Activated CD4-positive, alpha-beta T cell treated with anti-CD3 and anti-CD28 coated beads, Interleukin-2, Interleukin-4, amounts not matched to agents 100 ng/mL and 50 ng/mL, durations not matched to agents 16 hours and 8 hours (primary cell): ENCODE measurements around the gene BAIAP2L2.
"Not testable (repeated sequence)": the region's sequence is repeated elsewhere in the genome, so short reads cannot be mapped to it uniquely, and the experiment has no call there.

Experiments
- DNase-seq: peaks from one replicate; pipeline ENCODE4 v3.0.0-alpha.2; 2020; ENCODE audit warnings: low spot score

BAIAP2L2 gene

DNA sequence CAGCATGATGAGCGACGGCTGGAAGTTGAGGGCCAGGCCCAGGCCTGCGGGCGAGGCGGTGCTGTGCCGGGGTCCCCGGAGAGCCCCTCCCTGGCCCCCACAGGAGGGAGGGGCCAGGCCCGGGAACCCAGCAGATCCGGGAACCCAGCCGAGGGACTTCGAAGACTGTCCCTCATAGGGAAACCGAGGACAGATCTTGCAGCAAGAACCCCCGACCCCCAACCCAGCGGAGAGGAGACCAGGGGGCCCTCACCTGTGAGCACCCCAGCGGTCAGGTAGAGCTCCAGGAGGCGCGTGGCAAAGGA lies 28.9 kb downstream of the BAIAP2L2 start:
- DNase-seq = no peak

DNA sequence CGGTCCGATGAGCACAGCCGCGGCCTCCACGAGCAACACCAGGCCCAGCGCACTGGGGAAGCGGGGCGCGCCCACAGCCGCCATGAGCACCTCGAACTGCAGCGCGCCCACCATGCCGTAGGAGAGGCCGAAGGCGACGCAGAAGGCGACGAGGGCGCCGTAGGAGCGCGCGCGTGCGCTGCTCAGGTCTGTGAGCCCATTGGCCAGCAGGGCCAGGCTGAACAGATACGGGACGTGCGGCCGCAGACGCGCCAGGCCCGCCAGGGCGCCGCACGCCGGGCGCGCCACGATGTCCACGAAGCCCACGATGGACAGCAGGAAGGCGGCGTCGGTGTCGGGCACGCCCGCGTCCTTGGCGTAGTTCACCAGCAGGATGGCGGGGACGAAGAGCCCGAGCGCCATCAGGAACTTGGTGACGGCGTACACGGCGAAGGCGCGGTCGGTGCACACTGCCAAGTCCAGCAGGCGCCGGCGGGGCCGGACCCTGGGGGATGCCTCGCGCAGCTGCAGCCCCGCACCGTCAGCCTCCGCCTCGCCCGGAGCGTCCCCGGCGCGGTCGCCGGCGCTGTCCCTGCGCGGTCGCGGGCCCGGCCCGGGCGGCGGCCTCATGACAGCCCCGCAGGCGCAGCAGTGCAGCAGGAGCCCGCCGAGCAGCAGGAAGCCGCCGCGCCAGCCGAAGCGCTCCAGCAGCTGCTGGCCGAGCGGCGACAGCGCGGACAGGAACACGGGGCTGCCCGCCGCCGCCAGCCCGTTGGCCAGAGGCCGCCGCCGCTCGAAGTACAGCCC lies 29.4 kb downstream of the BAIAP2L2 start:
- no peak for DNase-seq

DNA sequence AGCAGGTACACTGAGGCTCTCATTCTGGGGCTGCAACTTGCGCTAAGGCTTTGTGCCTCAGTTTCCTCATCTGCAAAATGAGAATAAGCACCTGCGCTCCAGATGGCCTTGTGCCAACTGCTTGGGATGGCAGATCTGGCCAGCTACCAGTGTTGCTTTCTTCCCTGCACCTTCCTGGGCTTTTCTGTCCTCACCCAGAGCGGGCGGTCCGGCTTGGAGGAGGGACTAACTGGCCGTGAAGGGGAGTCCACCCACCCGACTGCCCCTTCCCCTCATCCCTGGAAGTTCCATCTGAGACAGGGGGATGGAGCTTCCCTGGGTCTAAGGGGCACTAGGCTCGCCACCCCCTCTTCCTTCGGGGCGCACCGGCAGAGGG lies 30.0 kb downstream of the BAIAP2L2 start:
- DNase-seq = no peak

DNA sequence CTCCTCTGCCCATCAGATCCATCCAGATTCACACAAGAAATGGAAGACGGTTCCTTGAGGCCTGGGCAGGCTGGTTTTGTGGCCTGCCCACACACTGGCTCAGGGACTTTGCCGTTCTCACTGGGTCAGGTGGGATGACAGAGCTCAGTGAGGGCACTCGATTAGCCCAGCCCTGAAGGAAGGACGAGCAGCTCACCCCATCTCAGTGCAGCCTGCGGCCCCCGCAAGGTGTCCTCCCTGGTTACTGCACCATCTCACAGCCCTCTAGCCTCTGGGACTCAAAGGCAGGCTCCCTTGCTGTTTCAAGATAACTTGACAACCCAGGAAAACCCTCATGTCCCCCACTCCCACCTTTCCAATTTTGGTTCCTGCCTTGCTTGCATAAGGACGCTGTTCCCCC lies 30.7 kb downstream of the BAIAP2L2 start:
- no peak for DNase-seq

DNA sequence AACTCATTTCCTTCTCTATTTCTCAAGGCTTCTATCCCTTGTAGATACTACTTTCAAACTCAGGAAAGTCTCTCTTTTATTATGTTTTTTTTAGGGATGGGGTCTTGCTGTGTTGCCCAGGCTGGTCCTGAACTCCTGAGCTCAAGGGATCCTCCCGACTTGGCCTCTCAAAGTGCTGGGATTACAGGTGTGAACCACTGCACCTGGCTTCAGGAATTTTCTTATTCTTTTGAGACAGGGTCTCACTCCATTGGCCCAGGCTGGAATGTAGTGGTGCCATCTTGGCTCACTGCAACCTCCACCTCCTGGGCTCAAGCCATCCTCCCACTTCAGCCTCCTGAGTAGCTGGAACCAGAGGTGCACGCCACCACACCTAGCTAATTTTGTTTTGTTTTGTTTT lies 31.3 kb downstream of the BAIAP2L2 start:
- not testable (repeated sequence) for DNase-seq

DNA sequence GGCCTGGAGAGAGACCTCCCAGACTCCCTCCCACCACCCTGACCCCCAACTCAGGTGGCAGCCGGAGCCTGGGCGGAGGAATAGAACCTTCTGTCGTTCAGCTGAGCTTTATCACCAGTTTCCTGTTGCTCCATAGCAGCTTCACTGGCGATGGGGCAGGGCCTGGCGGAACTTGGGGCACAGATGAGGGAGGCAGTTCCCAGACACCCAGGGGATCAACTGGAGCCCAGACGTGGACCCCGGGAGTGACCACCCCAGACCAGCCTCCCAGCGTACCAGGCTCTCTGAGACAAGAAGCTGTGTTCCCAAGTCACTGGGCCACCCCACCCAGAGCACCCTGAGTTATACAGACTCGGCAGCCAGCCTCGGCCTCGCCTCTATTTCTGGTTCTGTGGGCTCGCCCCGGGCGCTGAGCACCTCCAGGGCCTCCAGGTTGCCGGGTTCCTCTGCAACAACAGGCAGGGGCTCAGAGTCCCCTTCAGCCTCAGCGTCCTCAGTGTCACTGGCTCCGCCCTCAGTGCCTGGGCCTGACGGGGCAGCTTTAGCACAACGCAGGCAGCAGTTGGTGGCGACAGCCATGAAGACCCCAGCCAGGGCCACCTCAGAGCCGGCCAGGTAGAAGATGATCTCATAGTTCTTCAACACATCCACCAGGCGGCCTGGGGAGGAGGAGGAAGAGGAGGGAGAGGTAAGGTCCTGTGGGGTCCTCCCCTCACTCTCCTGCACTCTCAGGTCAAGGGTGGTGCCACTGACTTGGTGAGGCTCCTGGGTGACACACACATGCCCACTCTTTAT lies 32.2 kb downstream of the BAIAP2L2 start:
- DNase-seq = no peak

DNA sequence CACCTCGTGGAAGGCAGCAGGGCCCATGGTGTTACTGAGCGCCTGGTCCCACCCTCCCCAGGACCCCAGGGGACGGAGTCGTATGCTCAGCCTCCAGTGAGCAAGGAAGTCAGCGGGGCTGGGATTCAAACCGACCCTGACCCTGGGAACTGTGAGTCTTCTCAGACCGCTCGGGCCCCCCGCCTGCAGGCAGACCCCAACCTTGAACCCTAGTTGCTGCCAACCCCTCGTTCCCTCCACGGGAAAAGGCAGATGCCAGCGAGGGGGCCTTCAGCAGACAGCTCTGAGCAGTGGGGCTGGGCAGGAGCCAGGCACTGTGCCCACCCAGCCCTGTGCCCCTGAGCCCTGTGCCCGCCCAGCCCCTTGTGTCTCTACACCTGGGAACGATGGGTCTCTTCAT lies 32.9 kb downstream of the BAIAP2L2 start:
- DNase-seq = no peak

DNA sequence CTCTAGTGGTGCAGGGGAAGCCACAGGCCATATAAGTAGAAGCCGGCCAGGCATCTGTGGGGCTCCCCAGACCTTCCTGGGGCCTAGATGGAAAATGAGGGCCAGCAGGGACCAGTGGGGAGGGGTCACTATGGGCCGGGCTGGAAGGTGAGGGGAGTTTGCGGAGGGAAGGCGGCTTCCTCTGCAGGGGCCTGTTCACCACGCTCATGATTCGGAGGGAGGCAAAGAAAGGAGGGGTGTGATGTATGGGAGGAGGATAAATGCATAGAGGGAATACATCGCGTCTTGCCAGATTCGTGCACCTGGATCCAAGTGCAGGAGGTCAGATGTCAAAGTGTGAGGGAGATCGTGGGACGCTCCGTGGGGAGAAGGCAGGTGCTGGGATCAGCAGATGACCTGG lies 33.4 kb downstream of the BAIAP2L2 start:
- no peak for DNase-seq

DNA sequence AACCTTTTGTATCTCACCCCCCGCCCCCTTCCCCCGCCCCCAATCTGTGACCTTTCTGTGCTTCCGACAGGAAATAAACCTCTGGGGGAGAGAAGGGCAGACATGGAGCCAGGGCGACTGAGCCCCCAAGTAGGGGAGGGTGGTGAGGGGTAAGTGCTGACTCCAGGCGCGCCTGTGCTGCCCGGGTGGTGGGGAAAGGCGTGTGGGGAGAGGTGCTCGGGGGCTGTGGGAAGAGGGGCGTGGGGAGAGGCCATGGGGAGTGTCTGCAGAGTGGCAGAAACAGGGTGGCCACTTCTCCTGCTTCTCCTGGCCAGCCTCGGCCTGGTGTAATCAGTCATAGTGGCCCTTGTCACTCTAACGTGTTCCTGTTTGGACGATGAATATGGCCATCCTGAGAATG lies 34.5 kb downstream of the BAIAP2L2 start:
- DNase-seq = no peak

DNA sequence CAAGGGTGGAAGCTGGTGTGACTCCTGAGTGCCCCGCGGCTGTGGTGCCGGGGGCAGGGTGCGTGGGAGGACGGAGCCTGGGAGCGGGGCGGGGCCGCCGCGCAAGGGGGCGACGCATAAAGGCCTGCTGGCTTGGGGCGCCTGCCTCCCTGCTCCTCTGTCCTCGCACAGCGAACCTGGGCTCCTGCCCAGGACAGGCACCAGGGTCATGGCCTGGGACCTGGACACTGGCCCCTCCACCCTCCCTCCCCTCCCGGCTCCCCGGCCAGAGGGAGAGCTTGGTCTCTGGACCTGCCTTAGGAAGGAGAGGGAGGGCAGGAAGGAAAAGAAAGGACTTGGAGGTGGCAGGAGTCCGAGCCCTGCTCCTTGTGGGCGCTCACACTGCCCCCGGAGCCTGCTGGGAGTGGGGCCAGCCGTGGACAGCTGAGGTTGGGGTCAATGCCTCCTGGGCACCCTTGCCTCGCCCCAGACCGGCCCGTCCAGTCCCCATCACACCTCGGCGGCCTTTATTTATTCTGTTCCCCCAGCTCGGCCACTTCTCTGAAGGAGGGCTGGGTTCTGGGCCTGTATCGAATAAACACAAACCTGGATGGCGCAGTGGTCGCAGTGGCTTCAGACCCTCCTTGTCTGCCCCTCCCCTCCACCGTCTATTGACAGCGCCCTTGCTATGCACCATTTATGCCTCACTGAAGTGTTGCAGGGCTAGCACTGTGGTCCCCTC lies 35.2 kb downstream of the BAIAP2L2 start:
- DNase-seq = no peak

DNA sequence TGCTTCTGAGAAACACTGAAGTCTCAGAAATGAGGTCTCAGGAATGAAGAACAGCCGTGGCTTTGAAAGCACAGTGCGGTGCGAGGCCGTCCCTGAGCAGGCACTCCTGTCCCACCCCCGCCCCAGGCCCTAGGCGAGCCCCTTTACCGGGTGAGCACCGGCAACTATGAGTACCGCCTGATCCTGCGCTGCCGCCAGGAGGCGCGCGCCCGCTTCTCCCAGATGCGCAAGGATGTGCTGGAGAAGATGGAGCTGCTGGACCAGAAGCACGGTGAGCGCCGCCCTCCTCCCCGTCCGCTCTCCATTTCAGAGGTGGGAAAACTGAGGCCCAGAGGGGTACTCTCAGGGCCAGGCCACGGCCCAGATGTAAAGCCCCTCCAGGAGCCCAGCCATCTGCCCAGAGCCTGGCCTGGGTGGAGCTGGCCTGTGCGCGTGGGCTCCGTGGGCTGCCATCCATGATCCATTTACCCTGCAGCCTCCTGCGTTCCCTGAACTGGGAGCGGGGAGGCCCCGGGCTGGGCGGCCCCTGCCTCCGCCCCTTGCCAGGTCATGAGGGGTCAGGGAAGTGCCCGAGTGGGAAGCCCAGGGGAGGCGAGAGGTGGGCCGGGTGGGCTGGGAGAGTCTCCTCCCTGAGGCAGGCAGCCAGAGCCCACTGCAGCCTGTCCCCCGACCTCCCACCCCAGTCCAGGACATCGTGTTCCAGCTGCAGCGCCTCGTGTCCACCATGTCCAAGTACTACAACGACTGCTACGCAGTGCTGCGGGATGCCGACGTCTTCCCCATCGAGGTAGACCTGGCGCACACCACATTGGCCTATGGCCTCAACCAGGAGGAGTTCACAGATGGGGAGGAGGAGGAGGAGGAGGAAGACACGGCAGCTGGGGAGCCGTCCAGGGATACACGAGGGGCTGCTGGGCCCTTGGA lies 36.0 kb downstream of the BAIAP2L2 start:
- DNase-seq = no peak

DNA sequence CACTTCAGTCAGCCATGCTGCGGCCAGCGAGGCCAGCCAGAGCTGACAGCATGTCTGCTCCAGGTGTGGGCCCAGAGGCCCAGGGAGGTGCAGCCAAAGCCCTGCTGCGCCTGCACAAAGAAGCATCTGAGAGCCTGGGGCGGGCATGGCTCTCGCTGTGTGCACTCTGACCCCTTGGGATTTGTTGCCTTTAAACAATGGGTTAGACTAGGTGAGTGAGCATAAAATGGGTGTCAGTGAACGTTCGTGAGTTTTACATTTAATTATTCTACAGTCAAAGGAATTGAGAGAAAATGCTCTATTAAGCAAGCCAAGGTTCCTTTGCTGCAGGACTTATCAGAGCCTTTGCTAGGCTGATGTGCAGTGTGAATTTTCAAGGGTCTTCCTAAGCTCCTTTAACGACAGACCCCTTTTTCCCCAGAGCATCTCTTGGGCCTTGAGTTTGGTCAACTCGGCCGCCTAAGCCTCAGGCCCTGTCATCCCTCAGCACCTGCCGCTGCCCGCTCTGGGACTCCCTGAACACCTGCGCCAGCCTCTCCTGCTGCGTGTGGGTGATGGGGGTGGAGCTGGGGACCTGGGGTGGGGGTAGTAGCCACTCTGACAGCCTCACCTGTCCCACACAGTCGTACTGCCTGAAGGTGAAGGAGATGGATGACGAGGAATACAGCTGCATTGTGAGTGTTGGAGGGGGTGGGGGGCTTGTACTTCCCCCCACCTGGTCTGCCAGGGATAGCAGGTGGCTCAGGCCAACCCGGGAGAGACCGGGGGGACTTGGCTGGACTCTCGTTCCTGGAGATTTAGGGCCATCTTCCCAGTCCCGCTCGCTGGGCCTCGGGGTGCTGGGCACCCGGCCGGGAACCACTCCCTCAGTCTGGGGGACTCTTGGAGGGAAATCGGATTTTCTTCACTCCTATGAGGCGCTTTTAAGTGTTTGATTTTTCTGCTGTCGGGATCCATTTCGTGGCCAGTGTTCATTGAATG lies 37.0 kb downstream of the BAIAP2L2 start:
- DNase-seq = no peak

DNA sequence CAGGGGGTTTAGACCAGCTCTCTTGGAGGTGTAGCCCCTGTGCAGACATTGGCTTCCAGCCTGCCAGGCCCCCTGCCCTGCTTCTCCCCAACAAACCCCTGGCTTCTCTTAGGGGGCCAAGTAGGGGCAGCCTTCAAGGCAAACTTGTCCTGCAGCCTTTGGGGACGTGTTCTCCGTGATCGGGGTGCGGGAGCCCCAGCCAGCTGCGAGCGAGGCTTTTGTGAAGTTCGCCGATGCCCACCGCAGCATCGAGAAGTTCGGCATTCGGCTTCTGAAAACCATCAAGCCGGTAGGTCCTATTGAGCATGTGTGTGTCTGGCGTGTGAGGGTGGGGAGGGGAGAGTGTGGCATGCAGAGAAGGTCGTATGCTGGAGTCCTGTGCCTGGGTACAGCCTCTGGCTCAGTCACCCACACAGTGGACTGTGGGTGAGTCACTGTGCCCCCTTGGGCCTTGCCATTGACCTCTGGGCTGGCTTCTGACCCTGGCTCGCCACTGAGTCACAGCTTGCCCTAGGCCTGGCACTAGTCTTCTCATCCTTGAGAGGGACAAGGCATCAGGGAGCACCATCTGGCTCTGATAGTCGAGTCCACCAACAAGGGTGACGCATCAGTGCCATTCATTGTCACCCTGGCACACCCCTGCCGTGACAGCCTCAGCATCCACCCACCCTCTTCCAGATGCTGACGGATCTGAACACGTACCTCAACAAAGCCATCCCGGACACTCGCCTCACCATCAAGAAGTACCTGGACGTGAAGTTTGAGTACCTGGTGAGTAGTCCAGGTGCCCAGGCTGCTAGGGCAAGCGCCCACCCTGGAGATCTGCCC lies 37.9 kb downstream of the BAIAP2L2 start:
- DNase-seq = no peak

DNA sequence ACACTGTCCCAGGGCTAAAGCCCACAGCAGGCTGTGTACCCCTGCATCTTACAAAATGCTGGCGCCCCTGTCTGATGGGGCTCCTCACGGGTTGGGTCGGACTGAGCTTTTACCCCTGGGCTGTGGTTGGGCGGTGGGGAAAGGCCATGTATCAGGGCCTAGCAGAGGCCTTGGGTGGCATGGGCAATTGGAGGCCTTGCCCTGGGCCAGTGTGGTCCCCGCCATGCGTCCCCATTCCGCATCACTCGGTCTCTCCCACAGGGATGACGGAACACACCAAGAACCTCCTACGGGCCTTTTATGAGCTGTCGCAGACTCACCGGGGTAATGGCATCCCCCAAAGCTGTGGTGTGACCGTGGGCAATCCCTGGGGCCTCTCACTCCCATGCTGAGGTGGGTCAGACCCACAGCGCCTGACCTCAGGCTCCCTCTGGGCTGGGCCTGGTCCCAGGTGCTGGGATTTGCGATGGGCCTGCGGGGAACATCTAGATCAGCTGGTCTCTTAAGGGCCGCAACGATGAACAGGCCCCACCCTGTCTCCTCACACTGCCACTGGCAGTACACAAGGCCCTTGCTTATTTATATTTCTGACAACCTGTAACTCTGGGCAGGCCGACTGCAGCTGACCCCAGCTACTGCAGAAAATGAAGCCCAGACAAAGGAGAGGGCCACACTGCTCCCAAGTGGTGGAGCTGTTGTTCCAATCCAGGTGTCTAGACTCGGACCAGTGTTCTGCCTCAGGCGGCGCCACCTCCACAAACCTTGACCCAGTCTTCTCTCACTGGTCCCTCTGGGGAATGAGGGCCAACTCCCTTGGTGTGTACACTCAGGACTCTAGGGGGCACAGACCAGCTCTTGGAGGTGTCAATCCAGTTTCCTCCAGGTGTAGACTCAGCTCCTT lies 38.8 kb downstream of the BAIAP2L2 start:
- DNase-seq = no peak

DNA sequence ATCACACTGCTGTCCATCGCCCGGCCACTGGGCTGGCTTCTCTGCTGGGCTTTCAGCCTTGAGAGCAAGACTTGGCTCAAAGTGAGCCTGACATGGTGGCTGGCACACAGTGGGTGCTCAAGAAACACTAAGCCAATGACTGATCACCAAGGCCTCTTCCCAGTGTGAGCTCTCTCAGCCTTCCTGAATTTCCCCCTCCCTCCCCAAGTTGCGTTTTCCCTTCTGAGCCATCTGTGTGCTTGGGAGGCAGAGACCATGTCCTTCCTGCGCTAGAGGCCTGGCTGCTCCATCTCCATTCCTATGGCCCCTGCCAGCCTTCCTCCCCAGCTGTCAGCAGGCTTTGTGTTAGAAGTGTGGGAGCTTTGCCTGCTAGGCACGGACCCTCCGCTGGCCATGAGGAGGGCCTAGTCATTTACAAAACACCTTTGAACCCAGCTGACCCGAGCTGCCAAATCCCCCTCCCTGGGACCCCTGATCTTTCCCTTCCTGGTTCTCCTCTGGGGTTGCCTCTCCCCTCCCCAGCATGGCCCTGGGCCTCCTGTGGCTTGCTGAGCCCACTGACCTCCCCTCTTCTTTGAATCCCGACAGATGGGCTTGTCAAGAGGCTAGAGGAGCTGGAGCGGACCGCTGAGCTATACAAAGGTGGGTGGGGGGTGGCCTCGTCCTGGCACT lies 40.1 kb downstream of the BAIAP2L2 start:
- no peak for DNase-seq

DNA sequence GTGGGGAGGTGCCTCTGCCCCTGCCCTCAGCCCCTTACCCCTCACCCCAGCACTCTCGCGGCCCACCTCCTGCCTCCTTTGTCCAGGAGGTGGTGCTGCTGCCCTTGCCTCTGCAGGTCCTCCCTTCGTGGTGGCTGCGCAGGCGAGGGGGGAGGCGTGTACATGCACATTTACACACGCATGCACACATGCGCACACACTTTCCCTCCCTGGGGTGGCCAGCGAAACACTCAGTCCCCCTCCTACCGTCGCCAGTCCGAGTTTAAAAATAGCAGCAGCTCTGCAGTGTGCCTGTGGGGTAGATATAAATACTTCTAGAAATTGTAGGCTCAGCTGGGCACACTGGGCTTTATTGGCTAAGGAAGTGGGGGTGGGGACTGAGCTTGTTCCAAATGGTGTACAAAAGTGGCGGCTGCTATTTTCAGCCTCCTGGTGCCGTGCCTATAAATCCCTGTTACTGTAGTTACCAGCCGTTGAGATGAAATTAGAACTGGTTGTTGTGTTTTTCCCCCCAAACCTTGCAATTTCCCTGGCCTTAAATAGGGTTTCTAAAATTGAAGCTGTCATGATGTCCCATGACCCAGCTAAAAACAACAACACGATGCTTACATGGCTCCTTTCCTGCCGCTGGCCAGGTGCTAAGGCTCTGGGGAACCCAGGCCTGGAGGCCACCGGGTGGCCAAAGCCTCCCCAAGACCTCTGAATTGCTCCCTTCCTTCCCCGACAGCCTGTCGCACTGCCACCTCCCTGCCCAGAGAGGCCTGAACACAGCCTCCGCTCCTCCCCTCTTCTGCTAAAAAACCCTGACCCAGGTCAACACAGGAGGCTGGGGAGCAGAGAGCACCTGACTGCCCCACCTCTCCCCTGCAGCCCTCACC lies 40.9 kb downstream of the BAIAP2L2 start:
- DNase-seq = no peak

DNA sequence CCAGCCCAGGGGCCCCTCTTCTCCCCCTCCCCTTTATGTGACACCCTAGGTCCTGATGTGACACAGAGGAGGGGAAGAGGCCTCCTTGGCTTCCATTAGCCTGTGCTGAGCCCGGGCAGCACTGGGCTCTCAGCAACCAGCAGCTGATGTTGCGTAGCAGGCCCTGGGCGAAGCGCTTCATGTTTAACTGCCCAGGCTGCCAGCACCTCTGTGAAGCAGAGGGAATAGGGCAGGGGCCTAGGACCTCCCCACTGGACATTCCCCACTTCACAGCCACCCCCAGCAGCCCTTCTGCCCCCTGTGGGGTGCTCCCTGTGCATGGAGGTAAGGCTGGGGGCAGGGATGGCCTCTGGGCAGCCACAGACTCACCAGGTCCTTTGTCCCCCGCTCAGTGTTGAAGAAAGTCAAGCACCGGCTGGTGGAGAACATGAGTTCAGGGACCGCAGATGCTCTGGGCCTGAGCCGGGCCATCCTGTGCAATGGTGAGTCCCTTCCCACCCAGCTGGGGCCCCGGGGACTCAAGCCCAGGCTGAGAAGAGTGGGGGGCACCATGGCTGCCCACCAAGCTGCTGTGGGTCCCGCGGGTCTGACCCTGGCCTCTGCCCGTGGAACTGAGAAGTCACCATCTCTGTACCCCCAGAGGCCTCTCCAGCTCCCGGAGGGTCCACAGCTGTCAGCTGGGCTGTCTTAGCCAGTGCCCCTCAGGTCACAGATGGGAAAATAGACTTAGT lies 41.7 kb downstream of the BAIAP2L2 start:
- no peak for DNase-seq
